ENCODE results near the gene HNRNPR. TPM values are rescaled to one million over a fixed set of nuclear protein-coding genes. Genes with fewer than 3 reads are reported as not detected.

The HNRNPR gene
- total and polyA plus RNA-seq, 8 donors, result 27.6 to 57.8 (median 44.9) TPM

GRCh38 chr1:23356471-23357137 is 12.5 kb upstream of the HNRNPR start:
- Histone ChIP-seq H3K4me1 (no peaks in the 10 kb centered on the region), H3K27me3 (no peaks in the 10 kb centered on the region), H3K27ac (no peak overlapping the region), H3K36me3 (peaks cover 0 to 7% (median 0%) of the 10 kb centered on the region in 3 donors), H3K4me3 (no peak overlapping the region), H3K9me3 (peaks cover 0 to 2% (median 0%) of the 10 kb centered on the region in 4 donors)
- DNase-seq (no peak), FAIRE-seq (no peak), ATAC-seq (no peak)
- WGBS, 2 donors, result 86 to 88% methylated on average over 8 of the region's 8 CpGs
- intact Hi-C loops (cut with DNase I), result no loop called here
- no peak for TF ChIP-seq CTCF (IDR thresholded peaks at IDR 0.05)

DNA sequence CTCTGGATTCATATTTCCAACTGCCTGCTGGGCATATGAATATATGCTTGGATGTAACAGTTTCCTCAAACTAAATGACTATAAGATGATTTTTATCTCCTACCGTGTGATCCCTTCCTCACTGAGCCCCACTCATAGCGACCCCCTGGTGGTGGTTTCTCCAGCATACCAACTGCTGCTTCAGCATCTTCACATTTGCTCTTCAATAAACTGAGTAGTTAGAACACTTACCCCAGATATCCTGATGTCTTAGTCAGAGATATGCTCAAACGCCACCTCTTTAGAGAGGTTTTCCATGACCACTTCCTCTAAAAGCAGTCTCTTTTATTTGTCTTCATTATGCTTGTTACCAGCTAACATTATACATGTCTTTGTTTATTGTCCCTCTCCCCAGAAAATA is 10.2 kb upstream of the HNRNPR start:
- FAIRE-seq (no peak), DNase-seq (no peak), ATAC-seq (no peak)
- no peak overlapping the region for H3K27ac ChIP-seq
- intact Hi-C loops (cut with DNase I), result no loop called here
- no peaks in the 10 kb centered on the region for H3K27me3 ChIP-seq
- no peak for TF ChIP-seq CTCF (IDR thresholded peaks at IDR 0.05)
- H3K4me3 ChIP-seq, result no peak overlapping the region
- 63 to 71% methylated on average over 3 of the region's 3 CpGs for WGBS, 2 donors
- no peaks in the 10 kb centered on the region for H3K4me1 ChIP-seq
- no peaks in the 10 kb centered on the region for H3K9me3 ChIP-seq
- no peaks in the 10 kb centered on the region for H3K36me3 ChIP-seq

GRCh38 chr1:23352096-23352695 is 8.1 kb upstream of the HNRNPR start:
- no peak overlapping the region for H3K27ac ChIP-seq
- no peaks in the 10 kb centered on the region for H3K9me3 ChIP-seq
- intact Hi-C loops (cut with DNase I), result no loop called here
- ATAC-seq, result no peak
- no peak for TF ChIP-seq CTCF (IDR thresholded peaks at IDR 0.05)
- no peak for FAIRE-seq
- no peaks in the 10 kb centered on the region for H3K4me1 ChIP-seq
- peak in 1 of 6 donors; percentile 3 for DNase-seq
- no peaks in the 10 kb centered on the region for H3K36me3 ChIP-seq
- no peaks in the 10 kb centered on the region for H3K27me3 ChIP-seq
- no peak overlapping the region for H3K4me3 ChIP-seq
- WGBS, 2 donors, result 89 to 94% methylated on average over 1 of the region's 1 CpG

- no peak overlapping the region for H3K27ac ChIP-seq
- intact Hi-C loops (cut with DNase I), result no loop called here
Observed at GRCh38 chr1:23345920-23346319, 1.8 kb upstream of the HNRNPR start.

More at GRCh38 chr1:23345920-23346319, 1.8 kb upstream of the HNRNPR start:
- Histone ChIP-seq H3K4me3 (no peak overlapping the region), H3K9me3 (no peaks in the 10 kb centered on the region), H3K4me1 (peaks cover 6 to 9% (median 8%) of the 10 kb centered on the region in 3 donors), H3K27me3 (no peaks in the 10 kb centered on the region), H3K36me3 (no peaks in the 10 kb centered on the region)
- no peak for TF ChIP-seq CTCF (IDR thresholded peaks at IDR 0.05)
- FAIRE-seq, result no peak
- no peak for ATAC-seq
- DNase-seq, result peak in 1 of 6 donors; percentile 30
- 98% methylated on average over 14 of the region's 14 CpGs for WGBS, 2 donors
